GM19099 (cell line): ENCODE data around the gene FOXA1.

Experiments
- POLR2A ChIP-seq: IDR thresholded peaks from 3 replicates; pipeline ENCODE4 v1.6.1; 2011; ENCODE audit warnings: low read depth; ENCODE audit not compliant: insufficient read length; ENCODE audit errors: extremely low read depth

FOXA1 gene

DNA sequence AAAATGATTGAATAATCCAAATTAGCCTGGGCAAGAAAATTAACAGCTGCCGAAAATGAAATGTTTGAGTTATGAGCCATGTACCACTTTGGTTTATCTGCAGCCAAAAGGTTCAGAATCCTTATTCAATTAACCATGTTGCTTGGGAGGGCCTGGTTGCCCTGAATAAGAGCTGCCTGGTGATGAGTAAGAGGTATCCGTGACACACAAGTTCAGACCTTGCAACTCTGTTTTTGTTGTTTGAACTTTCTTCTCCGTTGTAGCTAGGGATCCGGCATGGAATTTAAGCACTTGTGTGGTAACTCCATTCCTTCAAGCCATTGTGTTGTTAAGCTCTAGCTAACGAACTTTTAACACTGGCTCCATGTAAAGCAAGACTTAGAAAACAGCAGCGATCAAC is 35.7 kb downstream of the FOXA1 start:
- no peak for TF ChIP-seq POLR2A

DNA sequence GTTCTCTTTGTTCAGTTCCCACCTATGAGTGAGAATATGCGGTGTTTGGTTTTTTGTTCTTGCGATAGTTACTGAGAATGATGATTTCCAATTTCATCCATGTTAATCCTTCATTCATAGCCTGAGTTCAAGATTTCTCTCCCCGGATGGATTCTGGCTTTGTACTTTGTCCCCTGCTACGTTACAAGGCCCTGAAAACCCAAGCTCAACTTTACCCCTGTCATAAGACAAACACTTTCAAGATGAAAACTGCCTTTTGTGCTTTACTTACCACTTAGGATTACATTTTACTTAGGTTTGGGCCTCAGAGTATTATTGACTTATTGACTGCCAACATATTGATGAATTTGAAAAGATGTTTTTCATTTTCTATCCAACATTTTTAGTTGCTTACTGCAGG is 36.3 kb downstream of the FOXA1 start:
- no peak for TF ChIP-seq POLR2A

DNA sequence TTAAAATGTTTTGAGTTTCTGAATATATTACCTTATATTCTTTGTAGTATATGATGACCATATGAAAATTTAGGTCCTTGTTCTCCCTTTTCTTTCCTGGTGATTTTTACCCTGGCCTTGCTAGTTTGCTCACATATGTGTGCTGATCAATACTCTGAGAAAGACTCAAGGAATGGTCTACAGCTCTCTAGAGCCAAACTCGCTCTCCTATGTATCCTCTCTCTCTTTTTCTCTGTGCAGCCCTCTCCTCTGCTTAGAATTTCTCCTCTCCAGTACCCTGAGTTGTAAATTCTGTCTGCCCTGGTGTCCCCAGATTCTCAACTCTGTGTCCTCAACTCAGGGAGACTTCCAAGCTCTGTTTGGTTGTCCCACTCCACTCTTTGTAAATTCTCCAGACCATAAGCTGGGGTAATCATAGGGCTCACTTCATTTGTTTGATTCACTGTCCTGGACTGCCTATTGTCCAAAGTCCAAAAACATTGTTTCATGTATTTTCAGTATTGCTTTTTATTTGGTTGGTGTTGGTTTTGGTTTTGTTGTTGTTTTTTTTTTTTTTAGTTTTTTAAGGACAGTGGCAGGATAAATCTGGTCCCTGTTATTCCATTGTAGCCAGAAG is 41.0 kb downstream of the FOXA1 start:
- TF ChIP-seq POLR2A: no peak

DNA sequence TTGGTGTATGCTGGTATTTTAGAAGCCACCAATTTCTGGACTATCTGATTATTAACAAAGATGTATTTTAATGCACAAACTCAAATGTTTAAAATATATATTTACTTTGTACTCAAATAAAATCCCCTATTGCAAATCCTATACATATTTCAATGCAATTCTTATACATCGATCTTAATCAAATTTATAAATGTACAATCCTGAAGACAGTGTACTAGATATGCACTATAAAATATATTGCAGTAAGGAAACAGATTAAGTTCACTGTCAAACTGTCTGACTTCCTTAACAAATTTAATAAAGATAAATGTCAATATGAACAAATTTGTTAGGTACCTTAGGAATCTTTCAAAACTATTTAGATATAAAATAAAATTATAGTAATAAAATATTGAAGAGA is 43.9 kb downstream of the FOXA1 start:
- no peak for TF ChIP-seq POLR2A

DNA sequence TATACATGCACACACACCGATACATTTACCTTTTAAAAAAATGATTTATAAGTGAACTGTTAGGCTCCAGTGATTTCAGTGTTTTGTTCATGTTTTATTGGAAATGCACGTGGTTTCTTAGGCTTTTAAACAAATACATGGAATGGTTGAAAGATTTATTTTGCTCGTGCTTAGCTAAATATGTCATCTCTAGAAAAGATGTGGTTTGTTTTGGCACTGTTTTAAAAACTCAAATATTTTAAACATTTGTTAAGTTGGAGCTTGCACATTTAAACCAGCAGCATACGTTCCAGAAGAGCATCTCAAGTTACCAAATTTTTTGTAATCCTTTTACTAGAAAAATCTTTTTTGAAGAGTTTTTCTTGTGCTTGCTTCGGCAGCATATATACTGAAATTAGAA is 44.5 kb downstream of the FOXA1 start:
- TF ChIP-seq POLR2A: no peak

DNA sequence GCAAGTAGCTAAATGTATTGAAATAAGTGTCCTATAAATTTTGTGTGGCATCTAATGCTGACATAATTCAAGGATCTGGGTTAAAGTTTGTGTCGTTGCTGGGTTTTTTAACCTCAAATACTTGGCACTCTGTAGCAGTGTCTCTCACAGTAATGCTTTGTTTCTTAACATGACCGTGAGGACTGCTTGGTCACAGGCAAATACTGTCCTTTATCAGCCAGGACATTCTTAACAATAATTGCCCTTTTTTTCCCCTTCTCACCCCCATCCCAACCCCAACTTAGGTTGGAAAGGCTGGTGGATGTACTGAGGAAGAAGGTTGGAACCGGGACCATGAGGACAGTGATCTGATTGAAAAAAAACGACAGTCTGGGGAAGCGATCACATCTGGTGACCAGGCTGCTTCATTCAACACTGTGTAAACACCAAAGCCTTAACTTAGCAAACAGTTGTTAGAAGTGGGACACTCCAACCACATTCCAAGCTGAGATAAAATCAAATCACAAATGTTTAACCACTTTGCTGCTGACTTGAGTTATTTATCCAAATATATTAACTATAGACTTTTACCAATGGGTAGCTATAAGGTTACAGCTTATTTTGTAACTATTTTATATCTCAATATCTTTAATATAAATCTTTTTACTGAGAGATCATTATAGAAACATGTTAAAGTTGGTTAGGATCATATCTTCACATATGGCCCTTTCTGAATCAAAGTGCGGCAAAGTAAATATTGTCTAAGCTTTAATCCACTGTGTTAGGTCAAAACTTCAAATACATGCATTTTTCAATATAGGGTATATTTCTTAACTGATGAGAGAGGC is 48.2 kb downstream of the FOXA1 start:
- TF ChIP-seq POLR2A: no peak

DNA sequence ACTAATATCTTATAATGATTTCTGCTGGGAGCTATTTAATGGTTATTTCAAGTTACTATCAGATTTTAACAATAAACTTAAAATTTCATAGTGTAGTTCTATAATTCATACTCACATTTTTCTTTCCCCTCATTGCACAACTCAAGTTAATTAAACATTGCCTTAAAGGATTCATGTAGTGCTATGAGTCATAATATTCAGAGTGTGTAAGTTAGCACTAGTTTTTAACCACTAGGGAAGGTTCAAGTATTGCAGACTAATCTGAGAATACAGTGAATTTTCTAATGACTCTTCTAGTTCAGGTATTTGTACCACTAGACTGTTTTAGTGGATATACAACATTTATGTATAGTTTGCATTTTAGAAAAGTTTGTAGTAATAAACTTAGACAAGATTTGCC is 49.9 kb downstream of the FOXA1 start:
- TF ChIP-seq POLR2A: no peak

DNA sequence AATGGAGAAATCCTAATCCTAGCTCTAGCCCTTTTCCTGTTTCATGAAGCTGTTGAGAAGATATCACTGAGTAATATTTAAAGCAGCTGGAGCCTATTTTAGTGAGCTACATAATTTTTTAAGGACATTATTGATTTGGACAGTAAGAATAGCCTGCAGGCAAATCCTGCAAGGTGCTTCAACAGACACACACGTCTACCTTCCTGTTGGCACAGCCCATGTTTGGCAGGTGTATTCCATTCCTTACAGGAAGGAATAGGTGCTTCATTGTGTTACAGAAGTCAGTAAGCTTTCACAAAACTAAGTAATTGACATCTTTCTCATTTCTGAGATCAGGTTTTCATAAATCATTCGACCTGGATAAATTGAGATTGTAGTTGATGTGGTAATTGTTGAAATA is 50.6 kb downstream of the FOXA1 start:
- no peak for TF ChIP-seq POLR2A

DNA sequence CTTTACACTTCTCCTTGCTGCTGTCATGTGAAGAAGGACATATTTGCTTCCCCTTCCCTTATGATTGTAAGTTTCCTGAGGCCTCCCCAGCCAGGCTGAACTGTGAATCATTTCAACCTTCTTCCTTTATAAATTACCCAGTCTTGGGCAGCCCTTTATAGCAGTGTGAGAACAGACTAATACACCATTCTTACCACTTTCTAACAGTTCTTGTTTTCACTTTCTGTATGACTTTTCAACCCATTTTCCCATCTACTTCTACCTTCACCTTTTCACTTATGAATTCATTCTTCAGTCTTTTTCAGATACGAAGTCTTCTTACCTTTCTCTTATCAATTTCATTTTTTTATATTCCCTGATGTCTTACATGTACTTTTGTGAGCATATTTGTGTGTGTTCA is 55.1 kb downstream of the FOXA1 start:
- TF ChIP-seq POLR2A: no peak
